ENCODE measurements around the gene ZNF341.

ZNF341 gene

GRCh38 chr20:33793011-33793931, 61.5 kb downstream of the ZNF341 start:
- peaks cover 3 to 4% of the 10 kb centered on the region in 2 donors for H3K4me1 Mint-ChIP-seq
- DNase-seq (no peak), ATAC-seq (replicated peaks) (no peak)
- H3K27me3 Mint-ChIP-seq, result no peaks in the 10 kb centered on the region
- H3K36me3 Mint-ChIP-seq, result peaks cover 14 to 23% of the 10 kb centered on the region in 2 donors
- no peaks in the 10 kb centered on the region for H3K9me3 Mint-ChIP-seq
- H3K4me3 Mint-ChIP-seq, result no peak overlapping the region
- no peak overlapping the region for H3K27ac Mint-ChIP-seq

DNA sequence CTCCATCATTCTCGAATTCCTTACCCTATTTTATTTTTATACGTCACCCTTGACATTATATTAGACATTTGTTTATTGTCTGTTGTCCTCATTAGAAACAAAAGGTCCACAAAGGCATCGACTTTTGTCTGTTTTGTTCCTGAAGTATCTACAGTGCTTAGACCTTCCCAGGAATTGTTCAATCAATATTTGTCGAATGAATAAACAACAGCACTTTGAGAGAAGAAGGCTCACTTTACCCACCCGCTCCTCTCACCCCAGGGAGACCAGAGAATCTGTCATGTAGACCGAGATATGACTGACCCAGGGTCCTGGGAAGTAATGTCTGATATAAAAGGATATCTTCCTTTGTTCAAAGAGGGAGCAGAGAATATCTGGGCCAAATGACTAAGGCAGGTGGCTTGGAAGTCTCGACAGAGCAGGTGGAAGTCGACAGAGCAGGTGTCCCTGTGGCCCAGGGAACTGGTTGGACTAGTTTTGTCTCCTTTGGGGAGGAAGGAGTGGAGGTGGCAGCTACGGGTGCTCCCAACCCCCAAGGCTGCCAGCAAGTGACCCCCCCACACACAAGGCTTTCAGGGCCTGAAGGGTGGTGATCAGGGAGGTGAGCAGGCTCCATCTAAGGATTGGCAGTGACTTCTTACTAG, 64.6 kb downstream of the ZNF341 start:
- H3K27ac Mint-ChIP-seq, result no peak overlapping the region
- no peak for ATAC-seq (replicated peaks)
- no peak overlapping the region for H3K4me3 Mint-ChIP-seq
- no peaks in the 10 kb centered on the region for H3K27me3 Mint-ChIP-seq
- H3K36me3 Mint-ChIP-seq, result peaks cover 2 to 4% of the 10 kb centered on the region in 2 donors
- DNase-seq, result no peak
- H3K9me3 Mint-ChIP-seq, result no peaks in the 10 kb centered on the region
- peaks cover 0 to 3% of the 10 kb centered on the region in 2 donors for H3K4me1 Mint-ChIP-seq

- Mint-ChIP-seq H3K36me3 (peaks cover 1 to 2% of the 10 kb centered on the region in 2 donors), H3K4me3 (no peak overlapping the region), H3K27ac (no peak overlapping the region), H3K9me3 (no peaks in the 10 kb centered on the region), H3K27me3 (no peaks in the 10 kb centered on the region), H3K4me1 (peaks cover 0 to 3% of the 10 kb centered on the region in 2 donors)
- ATAC-seq (replicated peaks) (no peak), DNase-seq (no peak)
Measured at GRCh38 chr20:33796907-33797544, 65.2 kb downstream of the ZNF341 start.

DNA sequence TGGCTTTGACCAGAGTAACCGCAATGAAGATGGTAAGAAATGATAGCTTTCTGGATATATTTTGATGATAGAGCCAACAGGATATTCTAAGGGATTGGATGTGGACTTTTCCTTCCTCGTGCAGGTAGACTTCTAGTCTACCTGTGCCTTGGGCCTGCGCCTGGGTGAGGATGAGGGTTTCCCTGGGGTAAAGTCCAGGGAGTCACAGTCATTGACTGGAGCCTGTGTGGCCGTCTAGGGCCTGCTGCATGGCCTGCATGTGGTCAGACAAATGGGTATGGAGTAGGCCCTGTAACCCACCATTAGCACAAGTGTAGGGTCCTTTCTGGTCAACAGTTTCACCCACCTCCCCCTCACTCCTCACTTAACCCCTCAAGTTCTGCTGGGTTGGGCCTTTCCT, 66.6 kb downstream of the ZNF341 start:
- Mint-ChIP-seq H3K27ac (peak overlapping the region; percentile 56), H3K27me3 (no peaks in the 10 kb centered on the region), H3K9me3 (no peaks in the 10 kb centered on the region), H3K4me1 (no peaks in the 10 kb centered on the region), H3K4me3 (no peak overlapping the region), H3K36me3 (no peaks in the 10 kb centered on the region)
- DNase-seq, result no peak
- no peak for ATAC-seq (replicated peaks)

DNA sequence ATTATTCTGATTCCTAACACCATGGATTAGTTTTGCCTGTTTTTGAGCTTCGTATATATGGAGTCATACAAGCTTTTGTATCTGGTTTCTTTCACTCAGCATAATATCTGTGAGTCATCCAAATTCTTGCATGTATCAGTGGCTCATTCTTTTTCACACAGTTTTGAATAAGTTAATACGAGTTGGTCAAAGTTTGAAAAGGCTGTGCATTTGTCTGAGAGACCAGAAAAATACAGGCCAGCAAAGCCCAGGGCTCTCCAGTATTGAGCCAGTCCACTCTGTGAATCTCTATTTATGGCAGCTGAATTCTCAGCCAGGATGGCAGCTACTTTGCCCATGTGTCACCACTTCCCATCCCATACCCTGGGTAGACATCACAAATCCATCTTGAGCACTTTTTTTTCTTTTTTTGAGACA, 72.1 kb downstream of the ZNF341 start:
- Mint-ChIP-seq H3K27me3 (no peaks in the 10 kb centered on the region), H3K4me1 (no peaks in the 10 kb centered on the region), H3K36me3 (peaks cover 0 to 3% of the 10 kb centered on the region in 2 donors), H3K4me3 (no peak overlapping the region), H3K9me3 (no peaks in the 10 kb centered on the region), H3K27ac (no peak overlapping the region)
- DNase-seq (no peak), ATAC-seq (replicated peaks) (no peak)

DNA sequence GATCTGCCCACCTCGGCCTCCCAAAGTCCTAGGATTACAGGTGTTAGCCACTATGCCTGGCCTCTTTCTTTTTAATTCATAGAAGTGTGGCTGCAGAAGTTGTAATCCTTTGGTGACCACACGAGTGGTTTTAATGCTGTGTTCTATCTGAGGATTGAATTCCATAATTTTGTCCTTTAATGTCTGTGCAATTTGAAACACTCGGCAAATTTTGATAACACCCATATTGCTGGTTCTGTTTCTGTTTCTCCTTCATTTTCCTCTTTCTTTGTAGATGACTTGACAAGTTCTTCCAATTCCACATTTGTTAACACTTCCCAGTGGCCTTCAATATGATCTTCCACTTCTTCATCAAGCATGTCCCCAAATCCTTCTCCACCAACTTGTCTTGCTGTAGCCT, 76.6 kb downstream of the ZNF341 start:
- DNase-seq, result no peak
- Mint-ChIP-seq H3K27ac (no peak overlapping the region), H3K36me3 (peaks cover 20 to 25% of the 10 kb centered on the region in 2 donors), H3K27me3 (no peaks in the 10 kb centered on the region), H3K9me3 (no peaks in the 10 kb centered on the region), H3K4me1 (peaks cover 11 to 15% of the 10 kb centered on the region in 2 donors), H3K4me3 (no peak overlapping the region)
- no peak for ATAC-seq (replicated peaks)

- peaks cover 30 to 42% of the 10 kb centered on the region in 2 donors for H3K36me3 Mint-ChIP-seq
- H3K27me3 Mint-ChIP-seq, result no peaks in the 10 kb centered on the region
- no peak overlapping the region for H3K4me3 Mint-ChIP-seq
- DNase-seq (no peak), ATAC-seq (replicated peaks) (no peak)
- peaks cover 25 to 34% of the 10 kb centered on the region in 2 donors for H3K4me1 Mint-ChIP-seq
- H3K9me3 Mint-ChIP-seq, result no peaks in the 10 kb centered on the region
- no peak overlapping the region for H3K27ac Mint-ChIP-seq
Measured at GRCh38 chr20:33810259-33810658, 78.5 kb downstream of the ZNF341 start.

- H3K9me3 Mint-ChIP-seq, result no peaks in the 10 kb centered on the region
- peak; percentile 96 to 98 for ATAC-seq (replicated peaks)
- DNase-seq, result peak; percentile 98
- H3K27ac Mint-ChIP-seq, result peak within 1 kb of the TSS; percentile 98
- H3K36me3 Mint-ChIP-seq, result peaks cover 31 to 51% of the 10 kb centered on the region in 2 donors
- H3K4me3 Mint-ChIP-seq, result peak within 1 kb of the TSS; percentile 95 to 99
- H3K4me1 Mint-ChIP-seq, result peaks cover 33 to 41% of the 10 kb centered on the region in 2 donors
- no peaks in the 10 kb centered on the region for H3K27me3 Mint-ChIP-seq
Measured at GRCh38 chr20:33810885-33811775, 79.3 kb downstream of the ZNF341 start, which contains the start of gene CHMP4B. TSS of gene CHMP4B (plus strand) at chr20:33811348. CDS start at chr20:33811469, 121 bp downstream.

GRCh38 chr20:33811776-33812151, 80.0 kb downstream of the ZNF341 start:
- Mint-ChIP-seq H3K27me3 (no peaks in the 10 kb centered on the region), H3K4me3 (peak overlapping the region; percentile 95 to 99), H3K36me3 (peaks cover 31 to 54% of the 10 kb centered on the region in 2 donors), H3K9me3 (no peaks in the 10 kb centered on the region), H3K4me1 (peaks cover 38 to 47% of the 10 kb centered on the region in 2 donors), H3K27ac (peak overlapping the region; percentile 98)
- ATAC-seq (replicated peaks), result peak; percentile 39 to 42
- DNase-seq, result no peak

- H3K36me3 Mint-ChIP-seq, result peaks cover 31 to 54% of the 10 kb centered on the region in 2 donors
- H3K9me3 Mint-ChIP-seq, result no peaks in the 10 kb centered on the region
- H3K27me3 Mint-ChIP-seq, result no peaks in the 10 kb centered on the region
- DNase-seq (peak; percentile 23), ATAC-seq (replicated peaks) (peak; percentile 2 to 13)
- H3K4me1 Mint-ChIP-seq, result peaks cover 42 to 53% of the 10 kb centered on the region in 2 donors
- peak overlapping the region; percentile 95 to 99 for H3K4me3 Mint-ChIP-seq
- peak overlapping the region; percentile 98 for H3K27ac Mint-ChIP-seq
Measured at GRCh38 chr20:33812152-33812849, 80.5 kb downstream of the ZNF341 start.

GRCh38 chr20:33812908-33813462, 81.2 kb downstream of the ZNF341 start:
- Mint-ChIP-seq H3K36me3 (peaks cover 35 to 57% of the 10 kb centered on the region in 2 donors), H3K27me3 (no peaks in the 10 kb centered on the region), H3K4me1 (peaks cover 49 to 59% of the 10 kb centered on the region in 2 donors), H3K4me3 (peak overlapping the region; percentile 95 to 99), H3K27ac (peak overlapping the region; percentile 98), H3K9me3 (no peaks in the 10 kb centered on the region)
- no peak for ATAC-seq (replicated peaks)
- DNase-seq, result no peak

DNA sequence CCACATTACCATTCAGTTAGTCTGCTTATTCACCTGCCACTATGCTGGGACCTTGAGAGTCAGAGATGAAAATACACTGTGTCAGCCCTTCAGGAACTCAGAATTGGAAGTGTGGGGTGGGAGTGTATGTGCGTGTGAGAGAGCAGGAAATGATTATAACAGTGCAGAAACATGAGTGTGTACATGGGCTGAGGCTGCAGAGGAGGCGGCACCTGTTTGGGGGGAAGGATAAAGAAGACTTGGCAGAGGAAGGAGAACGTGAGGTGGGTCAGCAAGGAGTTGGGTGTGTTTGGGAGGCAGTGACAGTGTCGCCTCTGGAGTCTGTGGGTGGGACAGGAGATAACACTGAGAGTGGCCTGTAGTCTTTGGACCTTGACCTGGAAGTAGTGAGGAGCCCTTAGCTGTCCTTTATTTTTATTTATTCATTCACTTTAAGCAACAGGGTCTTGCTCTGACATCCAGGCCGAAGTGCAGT, 82.5 kb downstream of the ZNF341 start:
- H3K36me3 Mint-ChIP-seq, result peaks cover 43 to 62% of the 10 kb centered on the region in 2 donors
- no peak for ATAC-seq (replicated peaks)
- peak overlapping the region; percentile 95 to 99 for H3K4me3 Mint-ChIP-seq
- DNase-seq, result no peak
- H3K4me1 Mint-ChIP-seq, result peaks cover 60 to 72% of the 10 kb centered on the region in 2 donors
- H3K9me3 Mint-ChIP-seq, result no peaks in the 10 kb centered on the region
- no peaks in the 10 kb centered on the region for H3K27me3 Mint-ChIP-seq
- H3K27ac Mint-ChIP-seq, result peak overlapping the region; percentile 6

GRCh38 chr20:33815671-33816070, 83.9 kb downstream of the ZNF341 start:
- ATAC-seq (replicated peaks), result no peak
- H3K27ac Mint-ChIP-seq, result no peak overlapping the region
- H3K4me1 Mint-ChIP-seq, result peaks cover 69 to 86% of the 10 kb centered on the region in 2 donors
- DNase-seq, result no peak
- peaks cover 51 to 71% of the 10 kb centered on the region in 2 donors for H3K36me3 Mint-ChIP-seq
- H3K27me3 Mint-ChIP-seq, result no peaks in the 10 kb centered on the region
- no peak overlapping the region for H3K4me3 Mint-ChIP-seq
- H3K9me3 Mint-ChIP-seq, result no peaks in the 10 kb centered on the region

All from stimulated activated naive B cell treated with anti-CD40 and anti-IgM and Interleukin-4, amounts not matched to agents 10 μg/mL and 1 μg/mL and 100 μg/mL, for 72 hours (primary cell).